ENCODE measurements around the gene SMIM1.

Gene SMIM1

GRCh38 chr1:3756394-3756793, 16.2 kb upstream of the SMIM1 start:
- no peak for DNase-seq (ENCODE audit: low read depth)

- no peak for DNase-seq (ENCODE audit: low read depth)
These were observed 13.4 kb upstream of the SMIM1 start for GRCh38 chr1:3759164-3759563.

GRCh38 chr1:3759796-3760195, 12.8 kb upstream of the SMIM1 start:
- DNase-seq (ENCODE audit: low read depth), result no peak

- no peak for DNase-seq (ENCODE audit: low read depth)
These were observed 11.1 kb upstream of the SMIM1 start for GRCh38 chr1:3761296-3762010.

- DNase-seq (ENCODE audit: low read depth), result no peak
These were observed 10.2 kb upstream of the SMIM1 start for GRCh38 chr1:3762151-3762872.

- no peak for DNase-seq (ENCODE audit: low read depth)
These were observed 9.7 kb upstream of the SMIM1 start for GRCh38 chr1:3762873-3763228.

- no peak for DNase-seq (ENCODE audit: low read depth)
These were observed 9.0 kb upstream of the SMIM1 start for GRCh38 chr1:3763351-3764125.

GRCh38 chr1:3767328-3767925, 5.1 kb upstream of the SMIM1 start:
- DNase-seq (ENCODE audit: low read depth), result no peak

- no peak for DNase-seq (ENCODE audit: low read depth)
These were observed 3.6 kb upstream of the SMIM1 start for GRCh38 chr1:3768811-3769390.

- DNase-seq (ENCODE audit: low read depth), result no peak
These were observed 2.3 kb upstream of the SMIM1 start for GRCh38 chr1:3770047-3770765.

GRCh38 chr1:3771108-3772026, 1.2 kb upstream of the SMIM1 start:
- no peak for DNase-seq (ENCODE audit: low read depth)

- peak; percentile 66 for DNase-seq (ENCODE audit: low read depth)
These were observed 378 bp upstream of the SMIM1 start for GRCh38 chr1:3772027-3772714.

GRCh38 chr1:3773572-3774275, 1.2 kb downstream of the SMIM1 start:
- DNase-seq (ENCODE audit: low read depth), result no peak

GRCh38 chr1:3774276-3774945, 1.9 kb downstream of the SMIM1 start:
- DNase-seq (ENCODE audit: low read depth), result no peak

GRCh38 chr1:3774946-3775489, 2.5 kb downstream of the SMIM1 start:
- no peak for DNase-seq (ENCODE audit: low read depth)

GRCh38 chr1:3775490-3776230, 3.1 kb downstream of the SMIM1 start:
- DNase-seq (ENCODE audit: low read depth), result peak; percentile 25

- no peak for DNase-seq (ENCODE audit: low read depth)
These were observed 3.8 kb downstream of the SMIM1 start for GRCh38 chr1:3776231-3776961.
